ENCODE results near the gene CYGB.
A peak's percentile ranks its signal among the peaks of the same experiment; 100 is the strongest.
"Not testable (repeated sequence)": the region's sequence is repeated elsewhere in the genome, so short reads cannot be mapped to it uniquely, and the experiment has no call there.

Gene CYGB

GRCh38 chr17:76534831-76535732 is 2.4 kb downstream of the CYGB start:
- Histone ChIP-seq H3K9ac (ENCODE audit: low read depth, low read length) (no peak overlapping the region), H3K9me3 (ENCODE audit: insufficient read depth, low read depth, low read length) (no peaks in the 10 kb centered on the region), H3K27me3 (ENCODE audit: insufficient read depth, low read length) (peaks cover 44% of the 10 kb centered on the region), H3K27ac (ENCODE audit: low read depth, low read length) (no peak overlapping the region), H3K36me3 (ENCODE audit: insufficient read depth, low read length) (no peaks in the 10 kb centered on the region), H3K4me3 (ENCODE audit: low read length) (no peak overlapping the region), H3K4me1 (ENCODE audit: insufficient read depth, low read length) (peaks cover 3% of the 10 kb centered on the region)
- WGBS: 75% methylated on average over 5 of the region's 7 CpGs

- H3K27me3 ChIP-seq (ENCODE audit: insufficient read depth, low read length): peaks cover 32% of the 10 kb centered on the region
- not testable (repeated sequence) for H3K27ac ChIP-seq (ENCODE audit: low read depth, low read length); H3K36me3 ChIP-seq (ENCODE audit: insufficient read depth, low read length); H3K9me3 ChIP-seq (ENCODE audit: insufficient read depth, low read depth, low read length); H3K9ac ChIP-seq (ENCODE audit: low read depth, low read length); H3K4me3 ChIP-seq (ENCODE audit: low read length)
- WGBS: 95% methylated on average over 9 of the region's 9 CpGs
- H3K4me1 ChIP-seq (ENCODE audit: insufficient read depth, low read length): peaks cover 13% of the 10 kb centered on the region
These were observed 3.7 kb downstream of the CYGB start for GRCh38 chr17:76533640-76534359.

GRCh38 chr17:76532072-76532651 is 5.3 kb downstream of the CYGB start:
- H3K4me1 ChIP-seq (ENCODE audit: insufficient read depth, low read length): peaks cover 10% of the 10 kb centered on the region
- WGBS: 89% methylated on average over 8 of the region's 8 CpGs
- no peak overlapping the region for H3K27ac ChIP-seq (ENCODE audit: low read depth, low read length)
- H3K9ac ChIP-seq (ENCODE audit: low read depth, low read length): no peak overlapping the region
- no peak overlapping the region for H3K4me3 ChIP-seq (ENCODE audit: low read length)
- peaks cover 17% of the 10 kb centered on the region for H3K27me3 ChIP-seq (ENCODE audit: insufficient read depth, low read length)
- no peaks in the 10 kb centered on the region for H3K36me3 ChIP-seq (ENCODE audit: insufficient read depth, low read length)
- H3K9me3 ChIP-seq (ENCODE audit: insufficient read depth, low read depth, low read length): no peaks in the 10 kb centered on the region

GRCh38 chr17:76531486-76532038 is 5.9 kb downstream of the CYGB start:
- peaks cover 10% of the 10 kb centered on the region for H3K4me1 ChIP-seq (ENCODE audit: insufficient read depth, low read length)
- H3K27ac ChIP-seq (ENCODE audit: low read depth, low read length): no peak overlapping the region
- H3K9me3 ChIP-seq (ENCODE audit: insufficient read depth, low read depth, low read length): no peaks in the 10 kb centered on the region
- H3K4me3 ChIP-seq (ENCODE audit: low read length): no peak overlapping the region
- no peak overlapping the region for H3K9ac ChIP-seq (ENCODE audit: low read depth, low read length)
- peaks cover 11% of the 10 kb centered on the region for H3K27me3 ChIP-seq (ENCODE audit: insufficient read depth, low read length)
- 91% methylated on average over 18 of the region's 18 CpGs for WGBS
- H3K36me3 ChIP-seq (ENCODE audit: insufficient read depth, low read length): no peaks in the 10 kb centered on the region

DNA sequence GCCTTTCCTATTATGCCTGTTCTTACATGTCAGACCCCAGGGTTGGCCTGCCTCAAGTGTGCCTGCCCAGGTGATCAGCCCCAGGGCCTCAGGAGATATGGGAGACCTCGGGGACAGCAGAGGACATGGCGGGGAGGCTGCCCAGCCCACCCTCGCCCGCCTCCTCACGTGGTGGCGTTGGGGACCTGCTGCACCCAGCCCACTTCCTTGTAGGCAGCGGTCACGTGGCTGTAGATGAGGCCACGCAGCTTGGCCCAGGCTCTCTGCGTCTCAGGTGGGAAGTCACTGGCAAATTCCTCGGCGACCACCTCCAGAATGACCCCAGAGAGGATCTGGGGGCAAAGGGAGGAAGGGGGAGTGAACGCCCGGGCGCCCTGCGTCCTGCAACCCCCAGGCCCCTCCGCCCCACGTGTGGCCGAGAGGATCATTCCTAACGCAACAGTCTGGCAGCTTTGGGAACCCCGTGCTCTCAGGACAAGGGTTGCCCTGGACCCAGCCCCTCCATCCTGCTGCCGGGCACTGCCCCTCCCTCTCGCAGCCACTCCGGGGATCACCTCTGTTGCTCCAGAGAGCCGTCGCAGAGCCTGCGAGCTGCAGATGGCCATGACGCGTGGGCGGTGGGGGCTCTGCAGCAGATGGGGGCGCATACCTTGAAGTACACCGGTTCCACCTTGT is 6.6 kb downstream of the CYGB start:
- peaks cover 5% of the 10 kb centered on the region for H3K27me3 ChIP-seq (ENCODE audit: insufficient read depth, low read length)
- H3K4me3 ChIP-seq (ENCODE audit: low read length): no peak overlapping the region
- WGBS: 89% methylated on average over 32 of the region's 32 CpGs
- H3K9ac ChIP-seq (ENCODE audit: low read depth, low read length): no peak overlapping the region
- peaks cover 10% of the 10 kb centered on the region for H3K4me1 ChIP-seq (ENCODE audit: insufficient read depth, low read length)
- no peaks in the 10 kb centered on the region for H3K9me3 ChIP-seq (ENCODE audit: insufficient read depth, low read depth, low read length)
- no peak overlapping the region for H3K27ac ChIP-seq (ENCODE audit: low read depth, low read length)
- H3K36me3 ChIP-seq (ENCODE audit: insufficient read depth, low read length): no peaks in the 10 kb centered on the region

DNA sequence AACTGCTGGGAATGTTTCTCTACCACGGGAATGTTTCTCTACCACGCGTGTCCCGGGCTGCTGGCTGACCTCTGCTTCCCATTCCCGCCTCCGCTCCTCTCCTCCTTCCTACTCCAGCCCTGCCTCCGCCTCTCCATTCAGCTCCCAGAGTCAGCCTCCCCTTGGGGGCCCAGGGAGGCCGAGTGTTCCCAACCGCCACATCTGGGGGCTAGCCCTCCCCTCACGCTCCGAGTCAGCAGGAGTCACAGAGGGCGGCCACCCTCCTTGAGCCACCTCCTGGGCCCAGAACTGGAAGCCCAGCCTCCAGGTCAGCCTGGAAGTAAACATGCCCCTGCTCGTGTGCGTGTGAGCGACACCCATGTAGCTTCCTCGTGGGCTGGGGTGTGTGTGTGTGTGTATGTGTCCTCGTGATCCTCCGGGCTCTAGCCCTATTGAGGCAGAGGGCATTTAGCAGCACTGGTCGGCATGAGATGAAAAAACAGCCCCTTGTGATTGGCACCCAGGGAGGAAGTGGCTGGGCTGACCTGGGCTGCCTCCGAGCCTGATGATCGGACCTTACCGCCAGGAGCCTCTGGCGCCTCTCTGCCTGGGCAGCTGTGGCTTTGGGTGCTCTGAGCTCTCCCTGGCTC is 7.3 kb downstream of the CYGB start:
- peaks cover 10% of the 10 kb centered on the region for H3K4me1 ChIP-seq (ENCODE audit: insufficient read depth, low read length)

DNA sequence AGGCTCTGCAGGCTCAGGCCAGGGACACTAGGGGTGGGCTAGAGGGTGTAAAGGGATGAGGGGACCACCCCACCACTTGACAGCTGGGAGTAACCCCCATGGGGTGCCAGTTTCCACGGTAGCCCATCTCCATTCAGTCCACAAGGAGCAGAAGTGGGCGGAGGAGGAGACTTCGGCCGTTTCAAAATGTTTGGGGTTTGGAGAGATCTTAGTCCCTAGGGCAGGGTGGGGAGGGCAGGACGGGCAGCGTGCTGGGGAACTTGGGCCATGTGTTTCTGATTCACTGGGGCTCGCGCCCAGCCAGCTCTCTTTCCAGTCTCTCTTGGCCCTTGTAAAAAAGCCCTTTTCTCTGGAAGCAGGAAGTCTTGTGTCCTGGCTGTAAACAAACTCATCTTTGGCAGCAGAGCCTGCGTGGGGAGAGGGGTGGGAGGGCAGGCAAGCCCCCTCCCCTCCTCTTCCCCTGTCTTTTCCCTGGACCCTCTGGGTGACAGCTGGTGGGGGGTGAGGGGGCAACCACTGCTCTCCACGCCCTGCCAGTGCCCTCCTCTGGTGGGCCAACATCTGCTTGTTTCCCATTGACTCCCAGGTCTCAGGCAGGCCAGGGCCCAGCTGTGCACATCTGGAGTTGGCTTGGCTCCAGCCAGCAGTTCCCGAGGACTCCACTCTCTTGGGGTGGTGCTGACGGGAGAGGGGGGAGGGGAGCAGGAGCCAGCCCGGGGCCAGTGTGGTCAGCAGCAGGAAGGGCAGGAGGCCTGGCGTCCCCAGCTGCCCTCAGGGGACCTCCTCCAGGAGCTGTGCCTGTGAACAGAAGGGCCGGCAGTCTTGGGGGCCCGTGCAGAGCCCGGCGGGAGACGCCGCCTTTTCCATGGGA is 8.1 kb downstream of the CYGB start:
- Histone ChIP-seq H3K9ac (ENCODE audit: low read depth, low read length) (no peak overlapping the region), H3K36me3 (ENCODE audit: insufficient read depth, low read length) (no peaks in the 10 kb centered on the region), H3K27ac (ENCODE audit: low read depth, low read length) (0 out of 2 replicates have a peak overlapping the region, but pooled peaks have one; percentile 30), H3K27me3 (ENCODE audit: insufficient read depth, low read length) (no peaks in the 10 kb centered on the region), H3K9me3 (ENCODE audit: insufficient read depth, low read depth, low read length) (no peaks in the 10 kb centered on the region), H3K4me3 (ENCODE audit: low read length) (no peak overlapping the region), H3K4me1 (ENCODE audit: insufficient read depth, low read length) (peaks cover 10% of the 10 kb centered on the region)
- 64% methylated on average over 19 of the region's 20 CpGs for WGBS

More for the DNA sequence above, 7.3 kb downstream of the CYGB start:
- no peaks in the 10 kb centered on the region for H3K27me3 ChIP-seq (ENCODE audit: insufficient read depth, low read length)
- peak overlapping the region; percentile 41 for H3K27ac ChIP-seq (ENCODE audit: low read depth, low read length)
- no peaks in the 10 kb centered on the region for H3K36me3 ChIP-seq (ENCODE audit: insufficient read depth, low read length)
- WGBS: 74% methylated on average over 23 of the region's 23 CpGs
- H3K4me3 ChIP-seq (ENCODE audit: low read length): no peak overlapping the region
- no peaks in the 10 kb centered on the region for H3K9me3 ChIP-seq (ENCODE audit: insufficient read depth, low read depth, low read length)
- H3K9ac ChIP-seq (ENCODE audit: low read depth, low read length): no peak overlapping the region

GRCh38 chr17:76528528-76529223 is 8.8 kb downstream of the CYGB start:
- H3K9ac ChIP-seq (ENCODE audit: low read depth, low read length): no peak overlapping the region
- no peaks in the 10 kb centered on the region for H3K36me3 ChIP-seq (ENCODE audit: insufficient read depth, low read length)
- H3K27me3 ChIP-seq (ENCODE audit: insufficient read depth, low read length): peaks cover under 1% of the 10 kb centered on the region; the same call in 1 of the 2 replicates
- 84% methylated on average over 29 of the region's 31 CpGs for WGBS
- no peaks in the 10 kb centered on the region for H3K9me3 ChIP-seq (ENCODE audit: insufficient read depth, low read depth, low read length)
- no peak overlapping the region for H3K4me3 ChIP-seq (ENCODE audit: low read length)
- no peak overlapping the region for H3K27ac ChIP-seq (ENCODE audit: low read depth, low read length)
- H3K4me1 ChIP-seq (ENCODE audit: insufficient read depth, low read length): peaks cover 10% of the 10 kb centered on the region

GRCh38 chr17:76528156-76528527 is 9.4 kb downstream of the CYGB start:
- H3K36me3 ChIP-seq (ENCODE audit: insufficient read depth, low read length): no peaks in the 10 kb centered on the region
- H3K27me3 ChIP-seq (ENCODE audit: insufficient read depth, low read length): peaks cover 6% of the 10 kb centered on the region
- H3K27ac ChIP-seq (ENCODE audit: low read depth, low read length): no peak overlapping the region
- no peak overlapping the region for H3K9ac ChIP-seq (ENCODE audit: low read depth, low read length)
- peaks cover 14% of the 10 kb centered on the region for H3K4me1 ChIP-seq (ENCODE audit: insufficient read depth, low read length)
- 84% methylated on average over 15 of the region's 15 CpGs for WGBS
- no peak overlapping the region for H3K4me3 ChIP-seq (ENCODE audit: low read length)
- H3K9me3 ChIP-seq (ENCODE audit: insufficient read depth, low read depth, low read length): no peaks in the 10 kb centered on the region

Measured in HUES64 (cell line).